ENCODE measurements around the gene PDCD2.
A peak's percentile ranks its signal among the peaks of the same experiment; 100 is the strongest.

The PDCD2 gene

DNA sequence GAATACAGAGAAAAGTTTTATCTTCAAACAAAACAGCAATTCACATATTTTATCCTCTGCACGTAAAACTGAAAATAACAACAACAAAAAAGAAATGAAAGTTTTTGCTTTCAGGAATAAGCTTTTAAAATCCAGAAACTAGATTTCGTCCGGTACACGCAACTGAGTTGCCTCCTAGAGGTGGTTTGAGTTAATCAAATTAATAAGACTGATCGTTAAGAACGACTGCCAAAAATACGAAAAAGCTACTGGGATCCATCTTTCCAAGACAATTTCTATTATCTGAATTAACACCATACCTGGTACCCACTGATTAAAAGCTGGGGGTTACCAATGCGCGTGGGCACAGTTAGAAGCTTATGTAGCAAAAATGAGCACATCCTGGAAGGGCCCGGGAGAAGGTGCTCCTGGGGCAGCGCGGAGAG lies 669 bp downstream of the PDCD2 start:
- peak overlapping the region; percentile 84 for H3K4me3 ChIP-seq (ENCODE audit: insufficient read depth, low read depth, low read length, poor library complexity, severe bottlenecking)
- no peaks in the 10 kb centered on the region for H3K9me3 ChIP-seq (ENCODE audit: control insufficient read depth, low read length)
- H3K27me3 ChIP-seq (replicated peaks; ENCODE audit: control insufficient read depth, insufficient read depth, low read length, poor library complexity, severe bottlenecking) = no peaks in the 10 kb centered on the region
- H3K4me1 ChIP-seq (ENCODE audit: control insufficient read depth, insufficient read depth, low read length, poor library complexity, severe bottlenecking) = peaks cover 7% of the 10 kb centered on the region
- peaks cover 21% of the 10 kb centered on the region for H3K36me3 ChIP-seq (ENCODE audit: control insufficient read depth, insufficient read depth, low read length)
- no peak for DNase-seq
- H3K27ac ChIP-seq (ENCODE audit: insufficient read depth, low read length, poor library complexity, severe bottlenecking) = peak overlapping the region; percentile 83

GRCh38 chr6:170578909-170579308 lies 5.5 kb downstream of the PDCD2 start:
- H3K27me3 ChIP-seq (replicated peaks; ENCODE audit: control insufficient read depth, insufficient read depth, low read length, poor library complexity, severe bottlenecking) = no peaks in the 10 kb centered on the region
- no peak for DNase-seq
- H3K9me3 ChIP-seq (ENCODE audit: control insufficient read depth, low read length) = no peaks in the 10 kb centered on the region
- peaks cover 46% of the 10 kb centered on the region for H3K36me3 ChIP-seq (ENCODE audit: control insufficient read depth, insufficient read depth, low read length)
- H3K4me3 ChIP-seq (ENCODE audit: insufficient read depth, low read depth, low read length, poor library complexity, severe bottlenecking) = no peak overlapping the region
- H3K4me1 ChIP-seq (ENCODE audit: control insufficient read depth, insufficient read depth, low read length, poor library complexity, severe bottlenecking) = peaks cover 7% of the 10 kb centered on the region
- no peak overlapping the region for H3K27ac ChIP-seq (ENCODE audit: insufficient read depth, low read length, poor library complexity, severe bottlenecking)

DNA sequence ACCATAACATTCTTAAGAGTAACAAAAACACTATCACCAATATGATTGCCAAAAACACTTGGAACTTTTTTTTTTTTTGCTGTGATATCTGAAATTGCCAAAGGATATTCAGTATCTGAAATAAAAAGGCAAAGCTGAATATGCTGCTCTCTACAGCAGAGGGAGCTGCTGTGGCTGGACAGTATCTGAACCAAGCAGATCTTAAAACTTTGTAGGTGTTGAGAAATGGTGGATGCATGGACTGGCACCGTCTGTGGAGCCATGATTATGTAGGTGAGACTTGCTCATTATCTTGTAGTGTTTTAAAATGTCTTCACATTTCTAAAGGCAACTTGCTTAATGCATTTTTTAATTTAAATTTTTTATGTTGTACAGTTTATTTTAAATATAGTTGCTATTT lies 9.2 kb downstream of the PDCD2 start:
- H3K4me1 ChIP-seq (ENCODE audit: control insufficient read depth, insufficient read depth, low read length, poor library complexity, severe bottlenecking) = no peaks in the 10 kb centered on the region
- no peak overlapping the region for H3K4me3 ChIP-seq (ENCODE audit: insufficient read depth, low read depth, low read length, poor library complexity, severe bottlenecking)
- H3K27ac ChIP-seq (ENCODE audit: insufficient read depth, low read length, poor library complexity, severe bottlenecking) = no peak overlapping the region
- peaks cover 49% of the 10 kb centered on the region for H3K36me3 ChIP-seq (ENCODE audit: control insufficient read depth, insufficient read depth, low read length)
- DNase-seq = no peak
- H3K9me3 ChIP-seq (ENCODE audit: control insufficient read depth, low read length) = no peaks in the 10 kb centered on the region
- H3K27me3 ChIP-seq (replicated peaks; ENCODE audit: control insufficient read depth, insufficient read depth, low read length, poor library complexity, severe bottlenecking) = no peaks in the 10 kb centered on the region

DNA sequence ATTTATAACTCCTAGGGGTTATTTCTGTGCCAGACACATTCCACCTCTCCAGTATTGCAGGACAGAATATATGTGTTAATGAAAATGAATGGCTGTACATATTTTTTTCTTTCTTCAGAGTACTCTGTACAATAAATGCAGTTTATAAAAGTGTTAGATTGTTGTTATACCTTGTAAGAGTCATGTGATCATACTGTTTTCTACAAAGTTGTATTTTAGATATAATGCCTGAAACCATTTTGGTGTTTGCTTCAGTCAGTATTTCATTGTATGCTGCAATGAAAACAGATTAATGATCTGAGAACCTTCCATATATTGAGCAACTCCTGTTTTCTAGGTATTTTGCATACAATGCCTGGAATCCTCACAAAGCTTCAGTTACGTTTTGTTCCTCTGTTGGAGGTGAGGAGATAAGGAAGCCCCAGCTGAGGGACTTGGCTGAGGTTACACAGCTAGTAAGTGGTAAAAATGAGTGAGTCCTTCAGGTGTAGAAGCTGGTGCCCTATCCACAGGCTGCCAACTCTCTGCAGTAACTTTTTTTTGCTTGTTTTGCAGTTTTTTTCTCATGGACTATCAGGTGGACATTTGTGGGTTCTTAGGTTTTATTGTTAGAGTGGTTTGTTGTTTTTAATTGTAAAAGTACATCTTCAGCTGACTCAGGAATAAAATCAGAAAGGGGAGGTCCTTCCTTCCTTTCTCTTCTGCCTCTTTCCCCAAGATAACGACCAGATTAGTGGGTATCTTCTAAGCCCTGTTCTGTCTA lies 11.6 kb downstream of the PDCD2 start:
- DNase-seq = no peak
- peaks cover 66% of the 10 kb centered on the region for H3K36me3 ChIP-seq (ENCODE audit: control insufficient read depth, insufficient read depth, low read length)
- H3K27me3 ChIP-seq (replicated peaks; ENCODE audit: control insufficient read depth, insufficient read depth, low read length, poor library complexity, severe bottlenecking) = no peaks in the 10 kb centered on the region
- no peak overlapping the region for H3K27ac ChIP-seq (ENCODE audit: insufficient read depth, low read length, poor library complexity, severe bottlenecking)
- no peaks in the 10 kb centered on the region for H3K9me3 ChIP-seq (ENCODE audit: control insufficient read depth, low read length)
- H3K4me3 ChIP-seq (ENCODE audit: insufficient read depth, low read depth, low read length, poor library complexity, severe bottlenecking) = no peak overlapping the region
- H3K4me1 ChIP-seq (ENCODE audit: control insufficient read depth, insufficient read depth, low read length, poor library complexity, severe bottlenecking) = no peaks in the 10 kb centered on the region

DNA sequence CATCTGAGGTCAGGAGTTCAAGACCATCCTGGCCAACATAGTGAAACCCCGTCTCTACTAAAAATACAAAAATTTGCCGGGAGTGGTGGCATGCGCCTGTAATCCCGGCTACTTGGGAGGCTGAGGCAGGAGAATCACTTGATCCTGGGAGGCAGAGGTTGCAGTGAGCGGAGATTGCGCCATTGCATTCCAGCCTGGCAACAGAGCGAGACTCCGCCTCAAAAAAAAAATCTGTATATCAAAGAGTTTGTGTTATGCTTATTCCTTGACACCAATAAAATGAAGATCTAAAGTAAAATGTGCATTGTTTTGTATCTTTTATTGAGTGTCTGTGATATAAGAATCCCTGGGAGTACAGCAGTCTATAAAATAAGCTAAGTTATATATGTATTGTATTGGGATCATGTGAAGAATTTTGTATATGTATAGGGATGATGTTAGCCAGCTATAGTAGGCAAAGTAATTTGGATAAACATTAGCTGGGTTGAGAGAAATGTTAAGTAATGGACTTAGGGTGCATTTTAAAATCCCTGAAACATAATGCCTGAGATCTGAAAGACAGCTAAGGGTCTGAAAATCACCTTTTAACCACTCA lies 19.4 kb downstream of the PDCD2 start:
- H3K4me1 ChIP-seq (ENCODE audit: control insufficient read depth, insufficient read depth, low read length, poor library complexity, severe bottlenecking) = peaks cover 3% of the 10 kb centered on the region
- peaks cover 63% of the 10 kb centered on the region for H3K36me3 ChIP-seq (ENCODE audit: control insufficient read depth, insufficient read depth, low read length)
- H3K9me3 ChIP-seq (ENCODE audit: control insufficient read depth, low read length) = no peaks in the 10 kb centered on the region
- no peak for DNase-seq
- no peaks in the 10 kb centered on the region for H3K27me3 ChIP-seq (replicated peaks; ENCODE audit: control insufficient read depth, insufficient read depth, low read length, poor library complexity, severe bottlenecking)
- H3K27ac ChIP-seq (ENCODE audit: insufficient read depth, low read length, poor library complexity, severe bottlenecking) = no peak overlapping the region
- no peak overlapping the region for H3K4me3 ChIP-seq (ENCODE audit: insufficient read depth, low read depth, low read length, poor library complexity, severe bottlenecking)

GRCh38 chr6:170561555-170561954 lies 22.9 kb downstream of the PDCD2 start:
- H3K9me3 ChIP-seq (ENCODE audit: control insufficient read depth, low read length) = no peaks in the 10 kb centered on the region
- no peak for DNase-seq
- peaks cover 48% of the 10 kb centered on the region for H3K36me3 ChIP-seq (ENCODE audit: control insufficient read depth, insufficient read depth, low read length)
- peaks cover 3% of the 10 kb centered on the region for H3K4me1 ChIP-seq (ENCODE audit: control insufficient read depth, insufficient read depth, low read length, poor library complexity, severe bottlenecking)
- H3K27ac ChIP-seq (ENCODE audit: insufficient read depth, low read length, poor library complexity, severe bottlenecking) = no peak overlapping the region
- H3K4me3 ChIP-seq (ENCODE audit: insufficient read depth, low read depth, low read length, poor library complexity, severe bottlenecking) = no peak overlapping the region
- H3K27me3 ChIP-seq (replicated peaks; ENCODE audit: control insufficient read depth, insufficient read depth, low read length, poor library complexity, severe bottlenecking) = no peaks in the 10 kb centered on the region

DNA sequence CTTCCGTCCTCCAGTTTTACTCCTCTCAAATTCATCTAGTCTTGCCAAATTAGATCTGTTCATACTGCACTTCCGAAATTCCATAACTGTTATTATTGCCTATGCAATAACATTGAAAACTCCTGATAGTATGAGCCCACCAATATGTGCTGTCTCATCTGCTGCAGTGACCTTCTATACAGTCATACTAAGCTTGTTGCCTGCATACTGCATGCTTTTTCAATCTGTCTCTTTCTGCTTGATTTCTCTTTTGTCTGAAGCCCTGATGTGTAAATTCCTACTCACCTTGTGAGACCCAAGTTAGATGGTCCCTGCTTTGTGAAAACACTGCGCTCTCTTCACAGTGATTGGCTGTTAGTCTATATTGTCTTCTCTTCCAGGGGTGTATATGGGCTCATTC lies 29.1 kb downstream of the PDCD2 start:
- Histone ChIP-seq H3K9me3 (ENCODE audit: control insufficient read depth, low read length) (no peaks in the 10 kb centered on the region), H3K4me3 (ENCODE audit: insufficient read depth, low read depth, low read length, poor library complexity, severe bottlenecking) (peak overlapping the region; percentile 93), H3K4me1 (ENCODE audit: control insufficient read depth, insufficient read depth, low read length, poor library complexity, severe bottlenecking) (peaks cover 28% of the 10 kb centered on the region), H3K27ac (ENCODE audit: insufficient read depth, low read length, poor library complexity, severe bottlenecking) (no peak overlapping the region), H3K36me3 (ENCODE audit: control insufficient read depth, insufficient read depth, low read length) (peaks cover 10% of the 10 kb centered on the region), H3K27me3 (replicated peaks; ENCODE audit: control insufficient read depth, insufficient read depth, low read length, poor library complexity, severe bottlenecking) (no peaks in the 10 kb centered on the region)
- no peak for DNase-seq

DNA sequence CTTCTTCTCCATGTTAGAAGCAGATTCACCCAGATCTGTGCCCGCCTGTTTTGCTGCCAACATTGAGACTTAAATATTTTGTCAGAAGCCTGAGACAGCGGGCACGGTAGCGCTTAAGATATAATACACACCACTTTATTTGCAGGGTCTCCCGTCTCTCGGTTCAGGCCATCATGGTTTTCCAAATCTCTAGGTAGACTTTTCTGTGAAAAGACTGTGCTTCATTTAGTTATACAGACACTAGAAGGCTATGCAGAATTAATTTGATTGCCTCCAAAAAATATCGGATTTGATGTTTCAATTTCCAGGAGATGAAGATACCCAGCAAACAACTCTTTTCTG lies 29.7 kb downstream of the PDCD2 start:
- H3K4me3 ChIP-seq (ENCODE audit: insufficient read depth, low read depth, low read length, poor library complexity, severe bottlenecking) = peak overlapping the region; percentile 93
- no peaks in the 10 kb centered on the region for H3K9me3 ChIP-seq (ENCODE audit: control insufficient read depth, low read length)
- no peaks in the 10 kb centered on the region for H3K27me3 ChIP-seq (replicated peaks; ENCODE audit: control insufficient read depth, insufficient read depth, low read length, poor library complexity, severe bottlenecking)
- peak overlapping the region; percentile 91 for H3K27ac ChIP-seq (ENCODE audit: insufficient read depth, low read length, poor library complexity, severe bottlenecking)
- H3K4me1 ChIP-seq (ENCODE audit: control insufficient read depth, insufficient read depth, low read length, poor library complexity, severe bottlenecking) = peaks cover 28% of the 10 kb centered on the region
- H3K36me3 ChIP-seq (ENCODE audit: control insufficient read depth, insufficient read depth, low read length) = peaks cover 14% of the 10 kb centered on the region
- no peak for DNase-seq

- Histone ChIP-seq H3K27ac (ENCODE audit: insufficient read depth, low read length, poor library complexity, severe bottlenecking) (peak within 1 kb of the TSS; percentile 91), H3K36me3 (ENCODE audit: control insufficient read depth, insufficient read depth, low read length) (peaks cover 14% of the 10 kb centered on the region), H3K4me3 (ENCODE audit: insufficient read depth, low read depth, low read length, poor library complexity, severe bottlenecking) (peak within 1 kb of the TSS; percentile 93), H3K9me3 (ENCODE audit: control insufficient read depth, low read length) (no peaks in the 10 kb centered on the region), H3K27me3 (replicated peaks; ENCODE audit: control insufficient read depth, insufficient read depth, low read length, poor library complexity, severe bottlenecking) (no peaks in the 10 kb centered on the region), H3K4me1 (ENCODE audit: control insufficient read depth, insufficient read depth, low read length, poor library complexity, severe bottlenecking) (peaks cover 28% of the 10 kb centered on the region)
- DNase-seq = peak; percentile 92 to 98 (median 97)
These were observed 30.2 kb downstream of the PDCD2 start, which contains the start of gene TBP for GRCh38 chr6:170554013-170554795. TBP (plus strand) TSS chr6:170554369; CDS start chr6:170557030, 2,661 bp downstream.

- H3K4me3 ChIP-seq (ENCODE audit: insufficient read depth, low read depth, low read length, poor library complexity, severe bottlenecking) = peak overlapping the region; percentile 93
- H3K27me3 ChIP-seq (replicated peaks; ENCODE audit: control insufficient read depth, insufficient read depth, low read length, poor library complexity, severe bottlenecking) = no peaks in the 10 kb centered on the region
- H3K4me1 ChIP-seq (ENCODE audit: control insufficient read depth, insufficient read depth, low read length, poor library complexity, severe bottlenecking) = peaks cover 28% of the 10 kb centered on the region
- no peaks in the 10 kb centered on the region for H3K9me3 ChIP-seq (ENCODE audit: control insufficient read depth, low read length)
- H3K27ac ChIP-seq (ENCODE audit: insufficient read depth, low read length, poor library complexity, severe bottlenecking) = peak overlapping the region; percentile 91
- peaks cover 14% of the 10 kb centered on the region for H3K36me3 ChIP-seq (ENCODE audit: control insufficient read depth, insufficient read depth, low read length)
- DNase-seq = peak in 1 of 3 donors; percentile 44
These were observed 30.9 kb downstream of the PDCD2 start for GRCh38 chr6:170553534-170554012.

All from effector memory CD4-positive, alpha-beta T cell (primary cell).